Right cardiac atrium (tissue), 5 donors: ENCODE results near the gene TMEM169. TPM values are rescaled to one million over a fixed set of nuclear protein-coding genes. Genes with fewer than 3 reads are reported as not detected.

Experiments
- ATAC-seq, 2 donors: fragments of 200-7000 bp; cut with Tn5 transposase; one replicate each; pipeline versions ENCODE4 v1.8.0 to v1.9.1; 2020; ENCODE audit warnings: moderate library complexity in 2 of 2, mild to moderate bottlenecking in 1 of 2
- DNase-seq, 3 donors: peaks; one replicate each; pipeline ENCODE4 v3.0.0-alpha.2; 2020
- H3K27ac ChIP-seq: one replicate; pipeline ENCODE4 v1.5.1; 2013; ENCODE audit warnings: mild to moderate bottlenecking, low read length, control low read depth, moderate library complexity
- H3K27me3 ChIP-seq: one replicate; pipeline ENCODE4 v1.6.1; 2013; ENCODE audit not compliant: control insufficient read depth, insufficient read depth
- H3K4me1 ChIP-seq: one replicate; pipeline ENCODE4 v1.6.1; 2013; ENCODE audit warnings: low read length; ENCODE audit not compliant: control insufficient read depth, insufficient read depth
- H3K4me3 ChIP-seq: one replicate; pipeline ENCODE4 v1.5.1; 2013; ENCODE audit warnings: low read length, control low read depth
- H3K9me3 ChIP-seq: one replicate; pipeline ENCODE4 v1.6.1; 2013; ENCODE audit warnings: low read length; ENCODE audit not compliant: control insufficient read depth
- WGBS: extraction: QIAGEN DNeasy Blood & Tissue Kit; methylation state at CpG from one replicate; pipeline ENCODE4 v1.1.7; 2013; 5-methylcytosine and 5-hydroxymethylcytosine counted together
- intact Hi-C, 4 donors: fragments of 100-400 bp; cut with DNase I; formaldehyde crosslinking; loops; one replicate each; pipeline versions ENCODE4 v1.11.0 to v1.14.0; 2022 to 2023
- long read RNA-seq, 4 donors: library from polyadenylated mRNA; unstranded; transcript quantifications; one replicate each; pipeline ENCODE4 v2.0.0, GENCODE V29; 2020 to 2021
- polyA plus RNA-seq: library from polyadenylated mRNA; stranded (reverse); fragments of 200-250 nt; gene quantifications from one replicate; pipeline ENCODE4 v1.2.3, GENCODE V29; 2013
- total RNA-seq, 4 donors: library from RNA; stranded (reverse); fragmentation: NEBNext Ultra II Directional; extraction: Animal tissue kit (Norgen Biotek cat#: 25700); gene quantifications; one replicate each; pipeline ENCODE4 v1.2.1, GENCODE V29; 2021
- donor health status: healthy with polysubstance abuse.
- donor health status: DM: no; HTN: yes; CAD: no.
- donor health status: DM: no; HTN: no; CAD: no.
- donor health status: DM: no; HTN: yes; CAD: no; lungs with severe emphysema.
- donor health status: DM: yes; HTN: yes; CAD: no.

TMEM169 gene
- under 1 TPM in 3 of 4 donors, not detected in 1; 0.17 to 0.42 (median 0.32) TPM for total RNA-seq
- 0.14 TPM for polyA plus RNA-seq
- long read RNA-seq, donor 1, result 0 reads
- long read RNA-seq, donor 2, result 0 reads
- long read RNA-seq, donor 3, result 0 reads
- long read RNA-seq, donor 4, result 0 reads

- under 1% methylated on average over 44 of the region's 44 CpGs for WGBS
- no peak within 1 kb of the TSS for H3K27ac ChIP-seq
- intact Hi-C loops, result no loop called here
- no peaks in the 10 kb centered on the region for H3K9me3 ChIP-seq
- no peaks in the 10 kb centered on the region for H3K4me1 ChIP-seq
- H3K27me3 ChIP-seq, result no peaks in the 10 kb centered on the region
- DNase-seq (peak; percentile 85 to 94 (median 93)), ATAC-seq (peak; percentile 99)
- H3K4me3 ChIP-seq, result peak within 1 kb of the TSS; percentile 58
These were observed at the start of gene TMEM169, which contains the start of gene PECR for GRCh38 chr2:216081487-216082116. TSS of gene TMEM169 (plus strand) at chr2:216081919. CDS start at chr2:216095964, 14,045 bp downstream. TSS of gene PECR (minus strand) at chr2:216081809. CDS start at chr2:216081741, 68 bp downstream.

- 95% methylated on average over 1 of the region's 1 CpG for WGBS
- intact Hi-C loops, result loop anchor here in 1 of 4 donors (10.0 kb wide), 1 partner anchor 633 kb away; no protein-coding TSS in a partner anchor
These were observed 49.6 kb upstream of the TMEM169 start for GRCh38 chr2:216031960-216032689.

GRCh38 chr2:216033403-216033802 lies 48.3 kb upstream of the TMEM169 start:
- ATAC-seq (no peak), DNase-seq (no peak)
- 97% methylated on average over 3 of the region's 3 CpGs for WGBS
- H3K27ac ChIP-seq, result no peak overlapping the region
- no peak overlapping the region for H3K4me3 ChIP-seq
- no peaks in the 10 kb centered on the region for H3K27me3 ChIP-seq
- no peaks in the 10 kb centered on the region for H3K4me1 ChIP-seq
- intact Hi-C loops, result loop anchor here in 1 of 4 donors (10.0 kb wide), 1 partner anchor 631 kb away; no protein-coding TSS in a partner anchor
- H3K9me3 ChIP-seq, result no peaks in the 10 kb centered on the region

More at GRCh38 chr2:216031960-216032689, 49.6 kb upstream of the TMEM169 start:
- Histone ChIP-seq H3K9me3 (no peaks in the 10 kb centered on the region), H3K4me3 (no peak overlapping the region), H3K27me3 (no peaks in the 10 kb centered on the region), H3K4me1 (no peaks in the 10 kb centered on the region), H3K27ac (no peak overlapping the region)
- no peak for DNase-seq
- no peak for ATAC-seq

GRCh38 chr2:216034065-216034464 lies 47.7 kb upstream of the TMEM169 start:
- ATAC-seq (peak; percentile 43 to 57), DNase-seq (peak; percentile 54 to 80 (median 69))
- Histone ChIP-seq H3K4me3 (no peak overlapping the region), H3K4me1 (no peaks in the 10 kb centered on the region), H3K9me3 (no peaks in the 10 kb centered on the region), H3K27ac (no peak overlapping the region), H3K27me3 (no peaks in the 10 kb centered on the region)
- 67% methylated on average over 1 of the region's 1 CpG for WGBS
- intact Hi-C loops, result loop anchor here in 1 of 4 donors (10.0 kb wide), 1 partner anchor 631 kb away; no protein-coding TSS in a partner anchor

- Histone ChIP-seq H3K27me3 (no peaks in the 10 kb centered on the region), H3K4me3 (no peak overlapping the region), H3K4me1 (no peaks in the 10 kb centered on the region), H3K27ac (no peak overlapping the region), H3K9me3 (no peaks in the 10 kb centered on the region)
- DNase-seq (no peak), ATAC-seq (no peak)
- WGBS, result 92% methylated on average over 3 of the region's 3 CpGs
- intact Hi-C loops, result loop anchor here in 1 of 4 donors (10.0 kb wide), 1 partner anchor 625 kb away; no protein-coding TSS in a partner anchor
These were observed 41.8 kb upstream of the TMEM169 start for GRCh38 chr2:216039918-216040317.

- over 99% methylated on average over 2 of the region's 2 CpGs for WGBS
- Histone ChIP-seq H3K27me3 (no peaks in the 10 kb centered on the region), H3K9me3 (no peaks in the 10 kb centered on the region), H3K27ac (no peak overlapping the region), H3K4me3 (no peak overlapping the region), H3K4me1 (no peaks in the 10 kb centered on the region)
- no peak for DNase-seq
- no peak for ATAC-seq
- intact Hi-C loops, result no loop called here
These were observed 40.3 kb upstream of the TMEM169 start for GRCh38 chr2:216041438-216041837.

GRCh38 chr2:216043949-216044348 lies 37.8 kb upstream of the TMEM169 start:
- WGBS, result 96% methylated on average over 5 of the region's 5 CpGs
- intact Hi-C loops, result no loop called here

GRCh38 chr2:216044883-216045486 lies 36.7 kb upstream of the TMEM169 start:
- Histone ChIP-seq H3K4me3 (no peak overlapping the region), H3K27me3 (no peaks in the 10 kb centered on the region), H3K27ac (no peak overlapping the region), H3K4me1 (no peaks in the 10 kb centered on the region), H3K9me3 (no peaks in the 10 kb centered on the region)
- no peak for ATAC-seq
- WGBS, result 61% methylated on average over 5 of the region's 5 CpGs
- intact Hi-C loops, result no loop called here
- DNase-seq, result no peak

More at GRCh38 chr2:216043949-216044348, 37.8 kb upstream of the TMEM169 start:
- Histone ChIP-seq H3K4me1 (no peaks in the 10 kb centered on the region), H3K27me3 (no peaks in the 10 kb centered on the region), H3K27ac (no peak overlapping the region), H3K9me3 (no peaks in the 10 kb centered on the region), H3K4me3 (no peak overlapping the region)
- no peak for ATAC-seq
- no peak for DNase-seq

GRCh38 chr2:216047397-216047796 lies 34.3 kb upstream of the TMEM169 start:
- H3K4me1 ChIP-seq, result no peaks in the 10 kb centered on the region
- DNase-seq, result no peak
- no peak overlapping the region for H3K4me3 ChIP-seq
- no peak overlapping the region for H3K27ac ChIP-seq
- intact Hi-C loops, result no loop called here
- H3K27me3 ChIP-seq, result no peaks in the 10 kb centered on the region
- ATAC-seq, result no peak
- H3K9me3 ChIP-seq, result no peaks in the 10 kb centered on the region
- 95% methylated on average over 2 of the region's 2 CpGs for WGBS

GRCh38 chr2:216049452-216049851 lies 32.3 kb upstream of the TMEM169 start:
- DNase-seq (no peak), ATAC-seq (no peak)
- Histone ChIP-seq H3K27me3 (no peaks in the 10 kb centered on the region), H3K4me1 (no peaks in the 10 kb centered on the region), H3K27ac (no peak overlapping the region), H3K4me3 (no peak overlapping the region), H3K9me3 (no peaks in the 10 kb centered on the region)
- 86% methylated on average over 2 of the region's 2 CpGs for WGBS
- intact Hi-C loops, result no loop called here
